ENCODE data around the gene NUSAP1. TPM values are rescaled to one million over a fixed set of nuclear protein-coding genes. Genes with fewer than 3 reads are reported as not detected.

Gene NUSAP1
- polyA plus RNA-seq, 1 experiment, result 33.9 TPM

Other genes starting within 250 kb of the NUSAP1 start
- 5.3 and 8.0 TPM in 2 replicates for gene INO80, start 216.6 kb upstream of the NUSAP1 start, polyA plus RNA-seq (2011; rRNA removed)
- gene EXD1, start 102.1 kb upstream of the NUSAP1 start, polyA plus RNA-seq (2011; rRNA removed), result not detected in 2 replicates
- gene CHP1, start 101.6 kb upstream of the NUSAP1 start, polyA plus RNA-seq (2011; rRNA removed), result 76.5 and 90.1 TPM in 2 replicates
- gene OIP5, start 290 bp upstream of the NUSAP1 start, polyA plus RNA-seq (2011; rRNA removed), result 2.9 and 3.9 TPM in 2 replicates
- 24.4 and 34.4 TPM in 2 replicates for gene NDUFAF1, start 69.6 kb downstream of the NUSAP1 start, polyA plus RNA-seq (2011; rRNA removed)
- 32.5 and 40.8 TPM in 2 replicates for gene RTF1, start 84.2 kb downstream of the NUSAP1 start, polyA plus RNA-seq (2011; rRNA removed)
- 0.92 and 1.5 TPM in 2 replicates for gene ITPKA, start 161.0 kb downstream of the NUSAP1 start, polyA plus RNA-seq (2011; rRNA removed)
- 0.09 and 0.20 TPM in 2 replicates for gene LTK, start 180.9 kb downstream of the NUSAP1 start, polyA plus RNA-seq (2011; rRNA removed)
- 9.5 and 12.9 TPM in 2 replicates for gene RPAP1, start 211.4 kb downstream of the NUSAP1 start, polyA plus RNA-seq (2011; rRNA removed)
- 21.0 and 21.7 TPM in 2 replicates for gene TYRO3, start 226.3 kb downstream of the NUSAP1 start, polyA plus RNA-seq (2011; rRNA removed)